Smooth muscle cell (in vitro differentiated cells): ENCODE data around the gene ARHGEF19. TPM values are rescaled to one million over a fixed set of nuclear protein-coding genes. Genes with fewer than 3 reads are reported as not detected.
"Not testable (repeated sequence)": the region's sequence is repeated elsewhere in the genome, so short reads cannot be mapped to it uniquely, and the experiment has no call there.

Source experiments
- DNase-seq: peaks from one replicate; lab custom pipeline; 2025; ENCODE audit not compliant: unreplicated experiment; lab: John Stamatoyannopoulos, UW
- H2AFZ ChIP-seq: fragments of 200-600 bp; sonication (generic); 2 replicates; pipeline ENCODE4 v1.6.0; 2016; ENCODE audit warnings: antibody characterized with exemption, low read depth, mild to moderate bottlenecking
- H3F3A ChIP-seq: fragments of 200-600 bp; sonication (generic); 2 replicates; pipeline ENCODE4 v1.6.0; 2017; ENCODE audit warnings: antibody characterized with exemption, low read depth
- H3K27ac ChIP-seq: fragments of 200-600 bp; sonication (generic); 2 replicates; pipeline ENCODE4 v1.5.1; 2016; ENCODE audit warnings: low read depth, mild to moderate bottlenecking
- H3K27me3 ChIP-seq: fragments of 200-600 bp; sonication (generic); 2 replicates; pipeline ENCODE4 v1.6.1; 2016; ENCODE audit warnings: low read depth, mild to moderate bottlenecking
- H3K36me3 ChIP-seq: fragments of 200-600 bp; sonication (generic); 2 replicates; pipeline ENCODE4 v1.5.1; 2016; ENCODE audit warnings: low read depth
- H3K4me1 ChIP-seq: fragments of 200-600 bp; sonication (generic); 2 replicates; pipeline ENCODE4 v1.5.1; 2016; ENCODE audit warnings: low read depth
- H3K4me2 ChIP-seq: fragments of 200-600 bp; sonication (generic); 2 replicates; pipeline ENCODE4 v1.6.0; 2016; ENCODE audit warnings: mild to moderate bottlenecking
- H3K4me3 ChIP-seq: fragments of 200-600 bp; sonication (generic); 2 replicates; pipeline ENCODE4 v1.5.1; 2016; ENCODE audit warnings: mild to moderate bottlenecking
- H3K79me2 ChIP-seq: fragments of 200-600 bp; sonication (generic); 2 replicates; pipeline ENCODE4 v1.6.0; 2016; ENCODE audit warnings: low read depth, mild to moderate bottlenecking
- H3K9ac ChIP-seq: fragments of 200-600 bp; sonication (generic); 2 replicates; pipeline ENCODE4 v1.6.0; 2016; ENCODE audit warnings: low read depth
- H3K9me3 ChIP-seq: fragments of 200-600 bp; sonication (generic); replicated peaks from 2 replicates; pipeline ENCODE4 v1.5.1; 2016; ENCODE audit warnings: low read depth
- H4K20me1 ChIP-seq: fragments of 200-600 bp; sonication (generic); 2 replicates; pipeline ENCODE4 v1.6.0; 2016; ENCODE audit warnings: low read depth
- WGBS: methylation state at CpG from one replicate; pipeline ENCODE4 v1.1.7; 2016; ENCODE audit warnings: low lambda C conversion rate; 5-methylcytosine and 5-hydroxymethylcytosine counted together
- polyA plus RNA-seq: library from polyadenylated mRNA; unstranded; fragments of >200 nt; fragmentation: Nextera tagmentation; extraction: Ambion mirVana; gene quantifications from 2 replicates; pipeline ENCODE4 v1.2.1, GENCODE V29; 2016
- total RNA-seq: library from RNA; depleted of rRNA; stranded (reverse); fragments of >200 nt; gene quantifications from 2 replicates; pipeline ENCODE4 v1.2.3, GENCODE V29; 2014
- TF ChIP-seq, protein P1 (sequence below): fragments of 200-600 bp; sonication (generic); IDR thresholded peaks from 2 replicates; pipeline ENCODE4 v1.5.1; 2017; ENCODE audit warnings: borderline replicate concordance, mild to moderate bottlenecking, antibody characterized with exemption; ENCODE audit not compliant: insufficient read depth, poor library complexity, severe bottlenecking

ARHGEF19 gene
- total and polyA plus RNA-seq, 2 experiments from 2014 or later: 32.1 to 45.9 TPM

GRCh38 chr1:16248007-16248436, 35.6 kb upstream of the ARHGEF19 start:
- Histone ChIP-seq H3K4me3 (no peak overlapping the region), H4K20me1 (peaks cover 46% of the 10 kb centered on the region), H3K4me2 (peak overlapping the region; percentile 59), H3K9me3 (no peaks in the 10 kb centered on the region), H2AFZ (no peak overlapping the region), H3K79me2 (no peaks in the 10 kb centered on the region), H3K27me3 (no peaks in the 10 kb centered on the region), H3K36me3 (no peaks in the 10 kb centered on the region), H3K4me1 (peaks cover 4% of the 10 kb centered on the region), H3K9ac (no peak overlapping the region), H3F3A (peaks cover 16% of the 10 kb centered on the region), H3K27ac (peak overlapping the region; percentile 1)
- WGBS: 90% methylated on average over 8 of the region's 8 CpGs
- TF ChIP-seq, protein P1, sequence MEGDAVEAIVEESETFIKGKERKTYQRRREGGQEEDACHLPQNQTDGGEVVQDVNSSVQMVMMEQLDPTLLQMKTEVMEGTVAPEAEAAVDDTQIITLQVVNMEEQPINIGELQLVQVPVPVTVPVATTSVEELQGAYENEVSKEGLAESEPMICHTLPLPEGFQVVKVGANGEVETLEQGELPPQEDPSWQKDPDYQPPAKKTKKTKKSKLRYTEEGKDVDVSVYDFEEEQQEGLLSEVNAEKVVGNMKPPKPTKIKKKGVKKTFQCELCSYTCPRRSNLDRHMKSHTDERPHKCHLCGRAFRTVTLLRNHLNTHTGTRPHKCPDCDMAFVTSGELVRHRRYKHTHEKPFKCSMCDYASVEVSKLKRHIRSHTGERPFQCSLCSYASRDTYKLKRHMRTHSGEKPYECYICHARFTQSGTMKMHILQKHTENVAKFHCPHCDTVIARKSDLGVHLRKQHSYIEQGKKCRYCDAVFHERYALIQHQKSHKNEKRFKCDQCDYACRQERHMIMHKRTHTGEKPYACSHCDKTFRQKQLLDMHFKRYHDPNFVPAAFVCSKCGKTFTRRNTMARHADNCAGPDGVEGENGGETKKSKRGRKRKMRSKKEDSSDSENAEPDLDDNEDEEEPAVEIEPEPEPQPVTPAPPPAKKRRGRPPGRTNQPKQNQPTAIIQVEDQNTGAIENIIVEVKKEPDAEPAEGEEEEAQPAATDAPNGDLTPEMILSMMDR: no peak
- DNase-seq: no peak

GRCh38 chr1:16247441-16247840, 35.0 kb upstream of the ARHGEF19 start:
- Histone ChIP-seq H3K27ac (no peak overlapping the region), H3K9ac (no peak overlapping the region), H3K4me2 (no peak overlapping the region)

DNA sequence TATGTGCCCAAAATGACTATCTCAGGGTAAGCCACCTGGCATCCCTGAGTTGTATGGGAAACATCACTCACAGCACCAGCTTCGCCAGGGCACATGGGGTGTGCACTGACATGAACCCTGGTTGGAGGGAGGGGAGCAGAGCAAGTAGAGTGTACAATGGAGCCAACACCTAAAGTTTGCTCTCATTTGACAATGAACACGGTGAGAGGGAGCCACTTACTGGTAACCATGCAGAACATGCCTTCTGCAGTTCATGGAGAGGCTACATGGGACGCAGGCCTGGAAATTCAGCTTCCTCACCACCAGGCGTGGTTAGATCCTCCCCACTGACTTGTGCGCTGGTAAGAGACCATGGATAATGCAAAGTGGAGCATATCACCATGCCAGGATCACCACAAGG, 34.5 kb upstream of the ARHGEF19 start:
- Histone ChIP-seq H3K36me3 (no peaks in the 10 kb centered on the region), H3K4me3 (no peak overlapping the region), H3K9me3 (no peaks in the 10 kb centered on the region), H3K79me2 (no peaks in the 10 kb centered on the region), H3K4me2 (no peak overlapping the region), H4K20me1 (peaks cover 41% of the 10 kb centered on the region), H3K27me3 (no peaks in the 10 kb centered on the region), H3F3A (peaks cover 16% of the 10 kb centered on the region), H3K27ac (no peak overlapping the region), H2AFZ (no peak overlapping the region), H3K4me1 (peaks cover 4% of the 10 kb centered on the region), H3K9ac (no peak overlapping the region)
- TF ChIP-seq, protein P1: no peak
- no peak for DNase-seq
- WGBS: 92% methylated on average over 5 of the region's 5 CpGs

More at GRCh38 chr1:16247441-16247840, 35.0 kb upstream of the ARHGEF19 start:
- no peaks in the 10 kb centered on the region for H3K36me3 ChIP-seq
- 86% methylated on average over 2 of the region's 2 CpGs for WGBS
- peaks cover 16% of the 10 kb centered on the region for H3F3A ChIP-seq
- TF ChIP-seq, protein P1: no peak
- no peak overlapping the region for H2AFZ ChIP-seq
- H4K20me1 ChIP-seq: peaks cover 41% of the 10 kb centered on the region
- no peak for DNase-seq
- H3K4me3 ChIP-seq: no peak overlapping the region
- H3K4me1 ChIP-seq: peaks cover 4% of the 10 kb centered on the region
- H3K27me3 ChIP-seq: no peaks in the 10 kb centered on the region
- no peaks in the 10 kb centered on the region for H3K79me2 ChIP-seq
- no peaks in the 10 kb centered on the region for H3K9me3 ChIP-seq

DNA sequence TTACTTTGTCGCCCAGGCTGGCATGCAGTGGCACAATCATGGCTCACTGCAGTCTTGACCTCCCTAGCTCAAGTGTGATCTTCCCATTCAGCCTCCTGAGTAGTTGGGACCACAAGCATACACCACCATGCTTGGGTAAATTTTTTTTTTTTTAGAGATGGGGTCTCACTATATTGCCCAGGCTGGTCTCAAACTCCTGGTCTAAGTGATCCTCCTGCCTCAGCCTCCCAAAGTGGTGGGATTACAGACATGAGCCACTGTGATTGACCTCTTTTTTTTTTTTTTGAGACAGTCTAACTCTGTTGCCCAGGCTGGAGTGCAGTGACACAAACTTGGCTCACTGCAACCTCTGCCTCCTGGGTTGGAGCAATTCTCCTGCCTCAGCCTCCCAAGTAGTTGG, 33.8 kb upstream of the ARHGEF19 start:
- Histone ChIP-seq H4K20me1 (peaks cover 41% of the 10 kb centered on the region), H3F3A (peaks cover 16% of the 10 kb centered on the region)
- H3K27ac ChIP-seq, H3K9ac ChIP-seq, H3K4me3 ChIP-seq, H3K27me3 ChIP-seq, H3K9me3 ChIP-seq, H3K4me2 ChIP-seq, H2AFZ ChIP-seq, H3K36me3 ChIP-seq, H3K4me1 ChIP-seq, H3K79me2 ChIP-seq, DNase-seq: not testable (repeated sequence)
- WGBS: 96% methylated on average over 1 of the region's 1 CpG
